ENCODE measurements around the gene CDH8.
"Not testable (repeated sequence)": the region's sequence is repeated elsewhere in the genome, so short reads cannot be mapped to it uniquely, and the experiment has no call there.

CDH8 gene

DNA sequence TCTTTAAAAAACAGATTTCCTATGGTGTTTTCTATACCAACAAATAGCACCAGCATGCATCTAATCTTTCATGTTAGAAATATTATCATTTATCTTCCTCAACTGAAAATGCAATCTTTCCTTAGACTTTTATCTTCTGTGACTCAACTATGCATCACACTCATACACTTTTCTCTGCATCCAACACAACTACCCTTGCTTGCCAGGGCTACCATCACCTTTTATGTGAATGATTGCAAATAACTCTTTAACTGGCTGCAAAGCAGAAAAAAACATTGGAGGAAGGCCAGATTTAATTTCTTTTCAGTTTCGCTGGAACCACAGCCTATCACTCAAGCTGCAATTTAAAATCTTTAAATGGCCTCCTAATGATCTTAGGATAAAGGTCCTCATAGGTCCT lies 212.9 kb downstream of the CDH8 start:
- no peaks in the 10 kb centered on the region for H3K4me1 Mint-ChIP-seq
- H3K27ac Mint-ChIP-seq, result no peak overlapping the region
- H3K9me3 Mint-ChIP-seq, result peaks cover 1 to 3% of the 10 kb centered on the region in 2 donors
- no peaks in the 10 kb centered on the region for H3K27me3 Mint-ChIP-seq
- ATAC-seq (replicated peaks), result no peak
- no peaks in the 10 kb centered on the region for H3K36me3 Mint-ChIP-seq
- H3K4me3 Mint-ChIP-seq, result no peak overlapping the region
- no peak for DNase-seq

DNA sequence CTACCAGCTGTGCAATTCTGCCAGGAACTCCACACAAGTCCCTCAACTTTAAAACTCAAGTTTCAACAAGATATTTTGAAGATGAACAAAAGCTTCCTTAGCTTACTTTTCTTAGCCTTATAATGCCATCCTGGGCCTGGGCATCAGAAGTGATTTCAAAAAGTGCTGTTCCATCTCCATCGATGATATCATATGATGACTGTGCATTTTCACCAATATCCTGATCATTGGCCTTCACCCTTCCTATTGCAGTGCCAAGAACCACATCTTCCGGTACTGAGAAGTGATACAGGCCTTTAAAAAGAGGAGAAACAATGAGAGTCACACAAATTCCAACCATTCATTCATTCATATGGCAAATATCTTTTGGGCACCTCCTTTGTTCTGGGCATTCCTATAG lies 215.4 kb downstream of the CDH8 start:
- no peak for ATAC-seq (replicated peaks)
- H3K9me3 Mint-ChIP-seq, result peaks cover 3% of the 10 kb centered on the region in 2 donors
- no peak overlapping the region for H3K4me3 Mint-ChIP-seq
- DNase-seq, result no peak
- H3K36me3 Mint-ChIP-seq, result no peaks in the 10 kb centered on the region
- H3K27me3 Mint-ChIP-seq, result no peaks in the 10 kb centered on the region
- no peak overlapping the region for H3K27ac Mint-ChIP-seq
- H3K4me1 Mint-ChIP-seq, result no peaks in the 10 kb centered on the region

DNA sequence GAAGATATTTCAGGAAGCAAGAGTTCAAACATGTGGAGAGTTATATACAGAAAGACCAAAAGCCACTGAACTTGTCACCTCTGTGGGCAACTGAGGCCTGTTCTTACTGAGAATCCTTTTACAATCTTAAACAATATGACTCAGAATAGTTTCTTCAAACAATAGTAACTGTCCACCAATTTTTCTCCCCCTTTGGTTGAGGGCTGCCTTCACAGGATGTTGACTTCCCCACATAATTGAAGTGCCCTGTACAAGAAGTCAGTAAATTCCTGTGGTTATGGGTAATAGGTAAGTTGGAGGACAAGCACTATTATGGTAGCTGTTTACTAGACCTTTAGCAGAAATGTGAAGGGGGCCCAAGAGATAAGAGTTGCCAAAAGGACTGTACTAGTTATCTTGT lies 215.8 kb downstream of the CDH8 start:
- ATAC-seq (replicated peaks) (no peak), DNase-seq (no peak)
- Mint-ChIP-seq H3K27ac (no peak overlapping the region), H3K27me3 (no peaks in the 10 kb centered on the region), H3K4me3 (no peak overlapping the region), H3K9me3 (peaks cover 3% of the 10 kb centered on the region in 2 donors), H3K4me1 (no peaks in the 10 kb centered on the region), H3K36me3 (no peaks in the 10 kb centered on the region)

DNA sequence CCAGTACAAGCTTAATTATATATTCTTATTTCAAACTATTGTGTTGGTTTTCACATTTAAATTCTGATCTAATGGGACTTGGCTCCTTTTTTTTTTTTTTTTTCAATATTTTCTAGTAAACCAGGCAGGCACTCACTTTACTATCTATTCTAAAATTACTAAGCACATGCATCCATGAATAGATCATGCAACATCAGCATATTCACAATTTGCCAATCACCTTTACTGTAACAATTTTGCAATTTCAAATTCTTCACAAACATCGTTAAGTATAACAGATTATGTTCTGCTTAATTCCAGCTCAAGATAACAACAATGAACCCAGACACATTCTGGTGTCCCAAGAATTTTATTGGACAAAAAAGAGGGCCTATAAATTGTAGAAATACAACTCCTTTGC lies 217.4 kb downstream of the CDH8 start:
- no peak overlapping the region for H3K4me3 Mint-ChIP-seq
- ATAC-seq (replicated peaks) (no peak), DNase-seq (no peak)
- peaks cover 3% of the 10 kb centered on the region in 2 donors for H3K9me3 Mint-ChIP-seq
- H3K36me3 Mint-ChIP-seq, result no peaks in the 10 kb centered on the region
- H3K27ac Mint-ChIP-seq, result no peak overlapping the region
- H3K27me3 Mint-ChIP-seq, result no peaks in the 10 kb centered on the region
- H3K4me1 Mint-ChIP-seq, result no peaks in the 10 kb centered on the region

DNA sequence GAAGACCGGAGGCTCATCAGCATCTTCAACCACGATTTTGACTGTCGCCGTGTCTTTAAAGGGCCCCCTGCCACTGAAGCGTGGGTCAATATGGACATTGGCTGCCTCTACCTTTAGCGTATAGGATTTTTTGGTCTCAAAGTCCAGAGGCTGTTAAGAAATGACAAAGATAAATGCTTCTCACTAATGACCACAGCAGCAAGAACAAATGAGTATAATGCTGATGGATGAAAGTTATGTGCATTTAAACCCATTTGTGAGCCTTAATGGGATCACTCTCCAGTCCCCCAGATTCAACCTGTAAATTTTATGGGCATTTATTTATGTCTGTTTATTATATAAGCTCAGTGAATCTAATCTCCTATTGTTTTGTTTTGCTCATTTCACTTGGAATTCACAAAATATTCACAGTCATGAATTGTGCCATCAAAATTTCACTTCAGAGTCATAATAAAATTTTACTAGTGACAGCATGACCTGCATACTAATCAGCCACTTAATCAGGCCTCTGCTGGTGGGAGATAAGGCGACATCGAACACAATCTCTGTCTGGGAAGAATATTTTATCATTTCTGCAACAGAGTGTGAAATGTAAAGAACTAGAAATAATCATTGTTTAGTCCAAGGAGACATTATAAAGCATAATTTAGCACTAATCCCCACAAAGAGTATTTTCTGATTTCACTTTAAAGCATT lies 218.5 kb downstream of the CDH8 start:
- Mint-ChIP-seq H3K4me1 (no peaks in the 10 kb centered on the region), H3K9me3 (peaks cover 3% of the 10 kb centered on the region in 2 donors), H3K27me3 (no peaks in the 10 kb centered on the region), H3K36me3 (no peaks in the 10 kb centered on the region), H3K4me3 (no peak overlapping the region), H3K27ac (no peak overlapping the region)
- DNase-seq (no peak), ATAC-seq (replicated peaks) (no peak)

DNA sequence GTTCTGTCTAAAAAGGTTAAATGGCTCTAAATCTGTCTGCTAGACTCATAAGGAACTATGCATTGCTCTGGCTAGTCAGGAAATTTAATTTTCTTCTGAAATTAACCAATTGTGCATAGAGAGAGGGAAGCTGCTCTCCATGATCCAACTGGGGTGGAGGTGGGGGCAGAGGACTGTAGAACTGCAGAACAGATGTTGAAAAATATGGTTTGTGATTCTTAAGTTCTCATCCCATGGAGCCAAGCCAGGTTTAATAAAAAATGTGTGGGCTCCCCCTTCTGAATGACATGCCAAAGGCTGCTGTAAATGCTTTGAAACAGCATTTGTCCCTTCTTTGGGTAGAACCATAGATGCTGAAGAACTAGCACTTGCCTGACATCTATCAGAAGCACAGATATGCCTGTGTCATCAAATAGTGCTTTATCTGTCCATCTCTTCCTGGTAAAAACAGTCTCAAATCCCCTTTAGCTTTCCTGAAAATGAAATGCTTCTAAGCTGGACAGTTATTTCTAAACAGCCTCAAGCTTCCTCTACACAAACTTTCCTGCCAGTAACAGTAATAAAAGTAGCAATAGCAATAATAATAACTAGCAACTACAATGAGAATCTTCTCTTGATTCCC lies 221.4 kb downstream of the CDH8 start:
- Mint-ChIP-seq H3K36me3 (no peaks in the 10 kb centered on the region), H3K4me1 (no peaks in the 10 kb centered on the region), H3K27ac (no peak overlapping the region), H3K4me3 (no peak overlapping the region), H3K9me3 (peaks cover 0 to 2% of the 10 kb centered on the region in 2 donors), H3K27me3 (no peaks in the 10 kb centered on the region)
- no peak for ATAC-seq (replicated peaks)
- no peak for DNase-seq

DNA sequence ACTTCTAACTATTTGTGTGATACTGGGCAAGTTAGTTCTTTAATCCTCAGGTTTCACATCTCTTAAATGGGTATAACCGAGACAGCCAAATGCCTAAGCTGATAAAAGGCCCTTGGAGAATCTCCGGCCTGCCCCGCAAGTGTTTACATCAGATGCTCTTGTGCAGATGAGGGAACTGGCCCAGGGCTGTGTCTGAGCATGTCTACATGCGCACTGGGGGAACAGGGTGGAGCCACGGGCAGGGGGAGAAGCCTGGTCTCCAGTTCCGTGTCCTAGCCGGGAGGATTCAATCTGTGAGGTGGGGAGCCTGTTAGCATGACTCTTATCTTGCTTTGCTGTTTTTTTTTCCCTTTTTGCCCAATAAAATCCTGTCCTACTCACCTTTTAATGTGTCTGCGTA lies 222.9 kb downstream of the CDH8 start:
- peaks cover 0 to 2% of the 10 kb centered on the region in 2 donors for H3K9me3 Mint-ChIP-seq
- no peaks in the 10 kb centered on the region for H3K4me1 Mint-ChIP-seq
- H3K27ac Mint-ChIP-seq, result no peak overlapping the region
- no peak overlapping the region for H3K4me3 Mint-ChIP-seq
- no peak for ATAC-seq (replicated peaks)
- H3K27me3 Mint-ChIP-seq, result no peaks in the 10 kb centered on the region
- DNase-seq, result no peak
- H3K36me3 Mint-ChIP-seq, result no peaks in the 10 kb centered on the region

DNA sequence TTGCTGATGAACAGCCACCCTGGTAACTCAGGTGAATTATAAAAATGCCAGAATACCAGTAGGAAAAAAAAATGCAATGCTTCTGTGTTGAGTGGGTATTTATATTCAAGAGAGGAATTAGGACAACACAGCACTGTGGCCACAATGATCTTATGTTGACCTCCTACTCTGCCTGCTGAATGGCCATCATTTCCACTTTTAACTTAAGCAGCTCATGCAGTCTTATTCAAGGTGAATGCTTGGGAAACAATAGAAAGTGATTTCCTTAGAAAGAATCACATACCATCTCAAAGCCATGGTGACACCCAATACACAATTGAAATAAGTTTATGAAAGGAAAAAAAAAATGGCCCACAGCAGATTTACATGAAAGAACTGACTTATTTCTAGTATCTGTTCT lies 224.0 kb downstream of the CDH8 start:
- Mint-ChIP-seq H3K9me3 (peaks cover 0 to 2% of the 10 kb centered on the region in 2 donors), H3K4me1 (no peaks in the 10 kb centered on the region), H3K27me3 (no peaks in the 10 kb centered on the region), H3K36me3 (no peaks in the 10 kb centered on the region), H3K27ac (no peak overlapping the region), H3K4me3 (no peak overlapping the region)
- ATAC-seq (replicated peaks), result no peak
- no peak for DNase-seq

DNA sequence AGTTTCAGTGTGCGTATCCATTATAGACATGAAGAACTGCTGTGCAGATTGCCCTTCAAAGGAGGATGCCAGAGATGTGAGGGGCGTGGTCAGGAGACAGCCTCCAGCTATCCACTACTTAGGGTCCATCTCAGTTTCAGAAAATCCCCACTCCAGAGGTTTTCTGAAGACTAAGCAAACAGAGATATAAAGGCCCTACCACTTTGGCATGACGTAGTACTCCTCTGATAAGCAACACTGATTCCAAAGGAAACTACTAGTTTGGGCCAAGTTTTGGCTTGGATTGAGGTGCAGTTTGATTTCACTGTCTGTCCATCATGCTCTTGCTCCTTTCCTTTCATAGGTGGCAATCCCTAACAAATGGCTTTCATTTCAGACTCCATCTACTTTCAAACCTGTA lies 228.7 kb downstream of the CDH8 start:
- Mint-ChIP-seq H3K27ac (no peak overlapping the region), H3K36me3 (no peaks in the 10 kb centered on the region), H3K9me3 (peaks cover 0 to 4% of the 10 kb centered on the region in 2 donors), H3K4me3 (no peak overlapping the region), H3K27me3 (no peaks in the 10 kb centered on the region), H3K4me1 (no peaks in the 10 kb centered on the region)
- ATAC-seq (replicated peaks) (no peak), DNase-seq (no peak)

DNA sequence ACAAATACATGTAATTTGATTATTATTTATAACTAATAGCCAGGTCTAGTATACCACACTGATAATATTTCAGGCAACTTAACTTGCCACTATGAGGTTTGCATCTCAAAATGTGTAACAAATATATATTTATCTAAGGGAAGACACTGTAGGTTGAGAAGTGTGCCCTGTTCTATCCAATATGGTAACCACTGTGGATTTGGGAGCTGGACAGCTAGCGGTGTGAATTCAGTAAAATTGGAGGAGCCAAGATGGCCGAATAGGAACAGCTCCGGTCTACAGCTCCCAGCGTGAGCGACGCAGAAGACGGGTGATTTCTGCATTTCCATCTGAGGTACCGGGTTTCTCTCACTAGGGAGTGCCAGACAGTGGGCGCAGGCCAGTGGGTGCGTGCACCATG lies 235.0 kb downstream of the CDH8 start:
- H3K36me3 Mint-ChIP-seq; H3K27me3 Mint-ChIP-seq; DNase-seq; H3K9me3 Mint-ChIP-seq; ATAC-seq (replicated peaks); H3K4me3 Mint-ChIP-seq; H3K4me1 Mint-ChIP-seq; H3K27ac Mint-ChIP-seq: not testable (repeated sequence)

DNA sequence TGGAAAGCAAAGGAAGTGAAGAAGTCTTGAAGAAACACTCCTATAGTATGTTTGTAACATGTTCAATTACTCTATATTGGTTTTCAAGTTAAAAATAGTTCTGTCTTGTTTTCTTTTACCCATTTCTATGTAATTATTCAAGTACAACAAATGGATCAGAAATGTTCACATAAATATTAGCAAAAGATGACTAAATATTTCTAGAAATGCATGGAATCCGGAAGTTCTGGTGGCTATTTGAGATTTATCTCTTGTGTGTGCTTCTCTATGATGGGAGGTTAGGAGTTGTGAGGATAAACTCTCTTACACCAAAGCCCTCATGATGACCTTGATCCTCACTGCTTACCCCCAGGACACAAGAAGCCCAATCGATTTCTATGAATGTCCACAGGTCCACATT lies 237.5 kb downstream of the CDH8 start:
- H3K4me3 Mint-ChIP-seq, result no peak overlapping the region
- H3K27me3 Mint-ChIP-seq, result no peaks in the 10 kb centered on the region
- no peaks in the 10 kb centered on the region for H3K4me1 Mint-ChIP-seq
- ATAC-seq (replicated peaks) (no peak), DNase-seq (no peak)
- H3K9me3 Mint-ChIP-seq, result peaks cover 0 to 11% of the 10 kb centered on the region in 2 donors
- H3K36me3 Mint-ChIP-seq, result no peaks in the 10 kb centered on the region
- H3K27ac Mint-ChIP-seq, result no peak overlapping the region

DNA sequence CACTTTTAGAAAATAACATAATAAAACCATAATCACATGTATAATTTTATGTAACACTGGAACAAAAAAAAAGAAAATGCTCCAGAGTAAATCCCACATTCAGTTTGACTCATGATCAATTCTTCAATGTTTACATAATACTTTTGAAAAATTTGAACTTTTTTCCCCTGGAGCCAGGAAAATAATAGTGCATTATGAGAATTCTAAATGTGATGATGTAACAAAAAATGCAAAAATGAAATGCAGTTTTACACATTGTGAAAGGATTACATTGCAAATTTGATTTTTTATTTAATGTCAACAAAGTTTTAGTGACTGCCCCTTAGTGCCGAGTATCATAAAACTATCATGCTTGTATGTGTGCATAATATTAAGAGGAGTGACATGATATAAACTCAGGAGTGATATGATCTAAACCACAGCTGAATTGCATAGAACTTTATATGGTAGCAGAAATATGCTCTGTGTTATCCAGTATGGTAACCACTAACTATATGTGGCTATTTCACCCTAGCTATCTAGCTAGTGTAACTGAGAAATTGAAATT lies 238.2 kb downstream of the CDH8 start:
- Mint-ChIP-seq H3K4me3 (no peak overlapping the region), H3K27me3 (no peaks in the 10 kb centered on the region), H3K4me1 (no peaks in the 10 kb centered on the region), H3K36me3 (no peaks in the 10 kb centered on the region), H3K27ac (no peak overlapping the region), H3K9me3 (peaks cover 4 to 12% of the 10 kb centered on the region in 2 donors)
- DNase-seq (no peak), ATAC-seq (replicated peaks) (no peak)

DNA sequence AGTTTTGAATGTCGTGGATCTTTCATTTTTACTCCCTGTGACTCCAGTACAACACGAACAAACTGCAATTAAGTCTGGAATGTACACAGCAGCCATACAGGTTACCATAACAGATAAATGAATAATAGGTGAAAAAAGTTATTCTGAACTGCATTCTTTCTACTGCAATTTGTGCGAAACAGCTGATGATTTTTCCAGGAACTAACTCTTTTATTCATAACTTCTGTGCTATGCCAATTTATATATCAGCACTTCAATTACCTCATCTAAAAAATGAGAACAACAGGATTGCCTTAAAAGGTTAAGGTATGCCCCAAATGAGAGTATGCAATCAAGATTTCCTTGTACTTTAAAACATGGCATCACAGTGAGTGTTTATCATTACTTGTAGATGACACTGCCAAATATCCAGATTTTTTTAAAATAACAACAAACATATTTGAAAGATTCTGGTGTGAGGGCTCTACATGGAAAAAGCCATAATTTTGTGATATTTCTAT lies 238.9 kb downstream of the CDH8 start:
- no peak for ATAC-seq (replicated peaks)
- no peaks in the 10 kb centered on the region for H3K36me3 Mint-ChIP-seq
- no peak overlapping the region for H3K4me3 Mint-ChIP-seq
- H3K27ac Mint-ChIP-seq, result no peak overlapping the region
- no peaks in the 10 kb centered on the region for H3K27me3 Mint-ChIP-seq
- peaks cover 4 to 12% of the 10 kb centered on the region in 2 donors for H3K9me3 Mint-ChIP-seq
- H3K4me1 Mint-ChIP-seq, result no peaks in the 10 kb centered on the region
- no peak for DNase-seq

DNA sequence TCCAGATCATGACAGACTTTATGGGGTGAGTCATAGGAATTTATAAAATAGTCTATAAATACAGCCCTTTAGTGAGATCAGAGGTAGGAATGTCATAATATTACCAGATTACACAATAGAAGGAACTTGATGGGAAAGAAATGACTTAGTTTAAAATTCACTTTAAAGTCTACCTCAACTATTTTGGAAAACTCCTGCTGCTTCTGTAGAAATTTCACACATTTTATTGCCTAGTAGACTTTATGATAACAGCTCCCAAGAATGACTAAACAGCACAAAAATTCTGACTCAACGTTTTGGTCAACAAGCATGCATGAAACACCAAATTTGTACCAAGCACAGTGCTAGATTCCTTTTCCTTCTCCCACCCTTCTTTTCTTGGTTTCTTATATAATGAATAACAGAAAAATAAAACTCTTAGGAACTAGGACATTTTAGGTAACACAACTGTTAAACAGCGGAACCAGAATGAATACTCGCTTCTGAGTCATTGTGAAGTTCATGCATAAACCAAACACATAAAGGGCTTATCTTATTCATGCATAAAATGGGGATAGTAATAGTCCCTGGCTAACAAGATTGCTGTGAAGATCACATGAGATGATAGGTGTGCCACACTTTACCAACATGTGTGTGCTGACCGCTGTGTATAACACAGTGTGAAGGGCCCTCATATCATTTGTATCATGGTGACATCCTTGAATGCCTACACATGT lies 243.9 kb downstream of the CDH8 start:
- DNase-seq, result no peak
- H3K9me3 Mint-ChIP-seq, result peaks cover 4 to 8% of the 10 kb centered on the region in 2 donors
- ATAC-seq (replicated peaks), result no peak
- no peaks in the 10 kb centered on the region for H3K4me1 Mint-ChIP-seq
- H3K27me3 Mint-ChIP-seq, result no peaks in the 10 kb centered on the region
- H3K27ac Mint-ChIP-seq, result no peak overlapping the region
- no peak overlapping the region for H3K4me3 Mint-ChIP-seq
- H3K36me3 Mint-ChIP-seq, result no peaks in the 10 kb centered on the region

DNA sequence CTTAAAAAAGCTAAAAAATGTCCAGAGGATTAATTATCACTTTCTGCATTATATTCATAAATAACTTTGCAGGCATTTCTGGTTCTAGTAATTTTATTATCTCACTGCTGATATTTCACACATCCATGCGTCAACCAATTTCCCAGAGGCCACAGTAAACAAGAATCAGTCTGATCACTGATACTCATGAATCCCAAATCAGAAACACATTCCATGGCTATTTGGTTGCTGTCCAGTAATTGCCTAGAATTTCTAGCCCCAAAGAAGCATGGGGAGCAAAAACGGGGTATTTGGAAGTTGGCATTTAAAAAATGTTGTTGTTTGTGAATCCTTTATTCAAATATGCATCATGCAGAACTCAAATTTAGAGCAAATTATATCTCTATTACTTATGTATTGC lies 244.8 kb downstream of the CDH8 start:
- Mint-ChIP-seq H3K27ac (no peak overlapping the region), H3K4me3 (no peak overlapping the region)
- ATAC-seq (replicated peaks), result no peak

More for the DNA sequence above, 244.8 kb downstream of the CDH8 start:
- Mint-ChIP-seq H3K4me1 (no peaks in the 10 kb centered on the region), H3K9me3 (peaks cover 4 to 8% of the 10 kb centered on the region in 2 donors), H3K27me3 (no peaks in the 10 kb centered on the region), H3K36me3 (no peaks in the 10 kb centered on the region)
- DNase-seq, result no peak

Measured in stimulated activated naive B cell treated with anti-CD40 and anti-IgM and Interleukin-4, amounts not matched to agents 10 μg/mL and 1 μg/mL and 100 μg/mL, for 72 hours (primary cell).